GM21786 (cell line): ENCODE data around the gene EIF2B5.
"Not testable (repeated sequence)": the region's sequence is repeated elsewhere in the genome, so short reads cannot be mapped to it uniquely, and the experiment has no call there.

Experiments
- ATAC-seq: cut with Tn5 transposase; IDR thresholded peaks from one replicate; pipeline ENCODE4 v1.9.1; 2021; ENCODE audit not compliant: unreplicated experiment

Gene EIF2B5

GRCh38 chr3:184145111-184145524 lies 10.0 kb downstream of the EIF2B5 start:
- ATAC-seq, result peak; percentile 52

GRCh38 chr3:184145751-184146270 lies 10.7 kb downstream of the EIF2B5 start:
- no peak for ATAC-seq

- ATAC-seq, result no peak
Observed at GRCh38 chr3:184148076-184148475, 12.9 kb downstream of the EIF2B5 start.

- ATAC-seq, result no peak
Observed at GRCh38 chr3:184149123-184149522, 14.0 kb downstream of the EIF2B5 start.

- not testable (repeated sequence) for ATAC-seq
Observed at GRCh38 chr3:184149770-184150169, 14.6 kb downstream of the EIF2B5 start.

GRCh38 chr3:184154885-184155643 lies 19.9 kb downstream of the EIF2B5 start, which contains the start of gene DVL3:
Gene DVL3 (plus strand): TSS chr3:184155377. CDS start chr3:184155636, 259 bp downstream.
- ATAC-seq, result peak; percentile 80

- peak; percentile 19 for ATAC-seq
Observed at GRCh38 chr3:184155644-184156521, 20.7 kb downstream of the EIF2B5 start.

GRCh38 chr3:184156522-184156955 lies 21.4 kb downstream of the EIF2B5 start:
- ATAC-seq, result no peak

GRCh38 chr3:184157206-184157605 lies 22.0 kb downstream of the EIF2B5 start:
- no peak for ATAC-seq

- ATAC-seq, result no peak
Observed at GRCh38 chr3:184158404-184158803, 23.2 kb downstream of the EIF2B5 start.

- no peak for ATAC-seq
Observed at GRCh38 chr3:184160456-184160855, 25.3 kb downstream of the EIF2B5 start.

- not testable (repeated sequence) for ATAC-seq
Observed at GRCh38 chr3:184162571-184163070, 27.5 kb downstream of the EIF2B5 start.

- ATAC-seq, result no peak
Observed at GRCh38 chr3:184164648-184165330, 29.6 kb downstream of the EIF2B5 start.

GRCh38 chr3:184165543-184165942 lies 30.4 kb downstream of the EIF2B5 start:
- ATAC-seq, result no peak

GRCh38 chr3:184166671-184167070 lies 31.5 kb downstream of the EIF2B5 start:
- no peak for ATAC-seq

GRCh38 chr3:184167786-184168185 lies 32.6 kb downstream of the EIF2B5 start:
- no peak for ATAC-seq

- no peak for ATAC-seq
Observed at GRCh38 chr3:184168363-184169120, 33.4 kb downstream of the EIF2B5 start.

- ATAC-seq, result no peak
Observed at GRCh38 chr3:184169896-184170875, 35.0 kb downstream of the EIF2B5 start.

GRCh38 chr3:184171562-184171961 lies 36.4 kb downstream of the EIF2B5 start:
- ATAC-seq, result no peak
